HCT116 (cell line): ENCODE data around the gene MOB2. TPM values are rescaled to one million over a fixed set of nuclear protein-coding genes. Genes with fewer than 3 reads are reported as not detected.

Experiments used
- ATAC-seq: fragments of 200-7000 bp; cut with Tn5 transposase; 2 replicates; pipeline ENCODE4 v1.9.1; 2020; ENCODE audit warnings: mild to moderate bottlenecking, moderate library complexity
- BruUV-seq: library from RNA; stranded (reverse); fragments of 400-500 nt; replicated peaks from 2 replicates; lab custom pipeline; 2021; lab: Mats Ljungman, UMichigan
- CTCF ChIA-PET: fragments of 300-600 bp; sonication (Branson Sonifier 250); formaldehyde crosslinking; loops from one replicate; lab custom pipeline; 2021; ENCODE audit warnings: antibody characterized with exemption; lab: Charles Lee
- POLR2A ChIA-PET: fragments of 300-600, 350-600 bp; sonication (Branson Sonifier 250); formaldehyde crosslinking; loops from one replicate; lab custom pipeline; 2021; ENCODE audit warnings: antibody characterized with exemption; lab: Charles Lee
- RAD21 ChIA-PET, 2 experiments: fragments of 300-600 bp; sonication (Branson Sonifier 250); formaldehyde crosslinking; loops; one replicate each; lab custom pipeline; 2023; ENCODE audit warnings: low total read pairs in 2 of 2; ENCODE audit not compliant: uncharacterized antibody in 2 of 2, unreplicated experiment in 2 of 2, low non-redundant PET in 1 of 2; lab: Charles Lee
- DNase-seq: peaks from one replicate; pipeline ENCODE4 v3.0.0-alpha.2; 2010; ENCODE audit warnings: low read depth, low spot score
- H2AFZ ChIP-seq: fragments of 200-600 bp; shearing (Covaris generic), sonication (generic); 2 replicates; pipeline ENCODE4 v1.6.1; 2017; ENCODE audit warnings: low read depth, mixed run types, mixed read lengths, antibody characterized with exemption, low read length; ENCODE audit not compliant: poor library complexity, severe bottlenecking
- H3K27ac ChIP-seq: 2 replicates; pipeline ENCODE4 v1.5.1; 2012; ENCODE audit warnings: low read depth, low read length
- H3K27me3 ChIP-seq: fragments of 200-600 bp; sonication (generic); 2 replicates; pipeline ENCODE4 v1.6.1; 2016; ENCODE audit warnings: mixed run types, low read length, mixed read lengths; ENCODE audit not compliant: insufficient read depth
- H3K36me3 ChIP-seq, 2 experiments: fragments of 200-500 bp in 1 of 2; fragments of 200-600 bp in 1 of 2; sonication (Bioruptor generic) in 1 of 2; sonication (generic) in 1 of 2; 2 replicates each; pipeline versions ENCODE4 v1.5.1 to v1.6.1; 2014 to 2016; ENCODE audit warnings: low read length in 2 of 2, inconsistent platforms in 1 of 2, mixed read lengths in 1 of 2, mixed run types in 1 of 2; ENCODE audit not compliant: insufficient read depth in 2 of 2, control insufficient read depth in 1 of 2
- H3K4me1 ChIP-seq, 2 experiments: fragments of 200-600 bp in 1 of 2; sonication (generic) in 1 of 2; 2 replicates each; pipeline versions ENCODE4 v1.5.1 to v1.6.1; 2012 to 2017; ENCODE audit warnings: low read length in 2 of 2, inconsistent platforms in 1 of 2, mild to moderate bottlenecking in 1 of 2, mixed read lengths in 1 of 2, mixed run types in 1 of 2, moderate library complexity in 1 of 2; ENCODE audit not compliant: insufficient read depth in 2 of 2, control insufficient read depth in 1 of 2
- H3K4me2 ChIP-seq: fragments of 200-600 bp; sonication (generic); 2 replicates; pipeline ENCODE4 v1.6.1; 2017; ENCODE audit warnings: mixed run types, low read length, mixed read lengths
- H3K4me3 ChIP-seq, 2 experiments: fragments of 200-600 bp in 1 of 2; sonication (generic) in 1 of 2; replicated peaks in 1 of 2; 2 replicates each; pipeline ENCODE4 v1.5.1; 2011 to 2016; ENCODE audit warnings: low read length in 2 of 2, control low read depth in 1 of 2, low read depth in 1 of 2, mild to moderate bottlenecking in 1 of 2, mixed read lengths in 1 of 2, mixed run types in 1 of 2
- H3K79me2 ChIP-seq: fragments of 200-600 bp; sonication (generic); 2 replicates; pipeline ENCODE4 v1.6.1; 2017; ENCODE audit warnings: mild to moderate bottlenecking, mixed run types, low read length, moderate library complexity, mixed read lengths; ENCODE audit not compliant: insufficient read depth
- H3K9ac ChIP-seq: fragments of 200-600 bp; sonication (generic); 2 replicates; pipeline ENCODE4 v1.6.1; 2016; ENCODE audit warnings: low read length, mixed read lengths
- H3K9me2 ChIP-seq: fragments of 200-600 bp; sonication (generic), shearing (Covaris generic); 2 replicates; pipeline ENCODE4 v1.6.1; 2017; ENCODE audit warnings: mixed run types, mild to moderate bottlenecking, moderate library complexity; ENCODE audit not compliant: insufficient read depth
- H3K9me3 ChIP-seq, 2 experiments: fragments of 200-500 bp in 1 of 2; fragments of 200-600 bp in 1 of 2; sonication (Bioruptor generic) in 1 of 2; sonication (generic) in 1 of 2; 2 replicates each; pipeline ENCODE4 v1.6.1; 2014 to 2017; ENCODE audit warnings: low read length in 2 of 2, mixed read lengths in 2 of 2, inconsistent platforms in 1 of 2, low read depth in 1 of 2, mild to moderate bottlenecking in 1 of 2, mixed run types in 1 of 2, moderate library complexity in 1 of 2; ENCODE audit not compliant: control insufficient read depth in 1 of 2, insufficient read depth in 1 of 2
- H4K20me1 ChIP-seq: fragments of 200-600 bp; sonication (generic), shearing (Covaris generic); 2 replicates; pipeline ENCODE4 v1.6.1; 2017; ENCODE audit warnings: mixed run types, mild to moderate bottlenecking, moderate library complexity; ENCODE audit not compliant: insufficient read depth
- CEBPB ChIP-seq: IDR thresholded peaks from 2 replicates; pipeline ENCODE4 v1.6.1; 2012; ENCODE audit warnings: low read depth
- EGR1 ChIP-seq: IDR thresholded peaks from 2 replicates; pipeline ENCODE4 v1.6.1; 2012; ENCODE audit warnings: low read depth
- JUND ChIP-seq: IDR thresholded peaks from 2 replicates; pipeline ENCODE4 v1.6.1; 2012
- POLR2A ChIP-seq: IDR thresholded peaks from 2 replicates; pipeline ENCODE4 v1.7.0; 2011; ENCODE audit warnings: borderline replicate concordance; ENCODE audit not compliant: insufficient read depth, insufficient read length; ENCODE audit errors: extremely low read depth
- SIN3A ChIP-seq: IDR thresholded peaks from 2 replicates; pipeline ENCODE4 v1.6.1; 2012; ENCODE audit warnings: low read depth
- SP1 ChIP-seq: IDR thresholded peaks from 2 replicates; pipeline ENCODE4 v1.6.1; 2012; ENCODE audit warnings: low read depth
- TCF7L2 ChIP-seq: IDR thresholded peaks from 2 replicates; pipeline ENCODE4 v1.7.0; 2011; ENCODE audit warnings: borderline replicate concordance, inconsistent platforms; ENCODE audit not compliant: insufficient read depth, insufficient read length; ENCODE audit errors: extremely low read depth
- YY1 ChIP-seq: IDR thresholded peaks from 2 replicates; pipeline ENCODE4 v1.6.1; 2011; ENCODE audit warnings: low read length, low read depth, moderate library complexity, mild to moderate bottlenecking; ENCODE audit not compliant: insufficient replicate concordance; ENCODE audit errors: extremely low read depth
- ZFX ChIP-seq: fragments of 450-650 bp; IDR thresholded peaks from 2 replicates; pipeline ENCODE4 v1.6.1; 2017
- intact Hi-C: fragments of 100-400 bp; cut with micrococcal nuclease; formaldehyde crosslinking; loops from 2 replicates; pipeline ENCODE4 v1.10.0; 2022
- total RNA-seq: library from RNA; stranded (reverse); gene quantifications from one replicate; pipeline ENCODE4 v1.2.1, GENCODE V29; 2021; ENCODE audit not compliant: unreplicated experiment
- TF ChIP-seq, protein P1 (sequence below): IDR thresholded peaks from 2 replicates; pipeline ENCODE4 v1.6.1; 2011; ENCODE audit warnings: mild to moderate bottlenecking, low read length, moderate library complexity; ENCODE audit not compliant: insufficient replicate concordance; ENCODE audit errors: extremely low read depth
- TF ChIP-seq, protein P2 (sequence below), 3 experiments: fragments of 200-600 bp in 1 of 3; sonication (generic) in 1 of 3; IDR thresholded peaks in 2 of 3; conservative IDR thresholded peaks in 1 of 3; 2 replicates each; pipeline ENCODE4 v1.5.1; 2012 to 2017; ENCODE audit warnings: low read depth in 2 of 3, low read length in 2 of 3, antibody characterized with exemption in 1 of 3, borderline replicate concordance in 1 of 3, control low read depth in 1 of 3, mild to moderate bottlenecking in 1 of 3, mixed read lengths in 1 of 3, mixed run types in 1 of 3, moderate library complexity in 1 of 3; ENCODE audit not compliant: insufficient read depth in 1 of 3

The MOB2 gene
- total RNA-seq, 1 experiment from 2014 or later, result 25.7 TPM

DNA sequence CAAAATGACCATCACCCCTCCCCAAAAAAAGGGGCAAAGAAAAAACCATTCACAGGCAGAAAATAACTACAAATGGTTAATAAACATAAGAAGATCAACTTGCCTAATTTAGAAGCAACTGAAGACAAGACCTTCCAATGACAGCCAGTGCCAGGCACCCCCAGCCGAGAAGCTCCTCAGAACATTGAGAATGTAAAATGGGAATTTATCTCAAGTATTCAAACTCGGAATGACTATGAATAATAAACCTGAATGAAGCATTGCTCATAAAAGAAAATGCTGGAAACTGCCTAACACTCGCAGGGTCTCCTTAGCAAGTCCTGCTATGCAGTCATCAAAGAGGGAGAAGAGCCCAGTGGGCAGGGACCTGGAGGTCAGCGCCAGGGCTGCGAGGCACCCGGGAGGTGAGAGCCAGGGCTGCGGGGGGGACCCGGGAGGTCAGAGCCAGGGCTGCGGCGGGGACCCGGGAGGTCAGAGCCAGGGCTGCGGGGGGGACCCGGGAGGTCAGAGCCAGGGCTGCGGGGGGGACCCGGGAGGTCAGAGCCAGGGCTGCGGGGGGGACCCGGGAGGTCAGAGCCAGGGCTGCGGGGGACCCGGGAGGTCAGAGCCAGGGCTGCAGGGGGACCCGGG, 23.2 kb upstream of the MOB2 start:
- ATAC-seq (no peak), DNase-seq (no peak)
- H3K27me3 ChIP-seq, result no peaks in the 10 kb centered on the region
- no peak overlapping the region for H3K4me3 ChIP-seq
- ChIA-PET CTCF (no interaction called here), POLR2A (no interaction called here), RAD21 (no interaction called here)
- no peaks in the 10 kb centered on the region for H4K20me1 ChIP-seq
- intact Hi-C loops, result no loop called here
- H3K4me2 ChIP-seq, result no peak overlapping the region
- H3K9me2 ChIP-seq, result no peaks in the 10 kb centered on the region
- no TSS peak for BruUV-seq
- H2AFZ ChIP-seq, result no peak overlapping the region
- no peaks in the 10 kb centered on the region for H3K9me3 ChIP-seq
- TF ChIP-seq, protein P1, sequence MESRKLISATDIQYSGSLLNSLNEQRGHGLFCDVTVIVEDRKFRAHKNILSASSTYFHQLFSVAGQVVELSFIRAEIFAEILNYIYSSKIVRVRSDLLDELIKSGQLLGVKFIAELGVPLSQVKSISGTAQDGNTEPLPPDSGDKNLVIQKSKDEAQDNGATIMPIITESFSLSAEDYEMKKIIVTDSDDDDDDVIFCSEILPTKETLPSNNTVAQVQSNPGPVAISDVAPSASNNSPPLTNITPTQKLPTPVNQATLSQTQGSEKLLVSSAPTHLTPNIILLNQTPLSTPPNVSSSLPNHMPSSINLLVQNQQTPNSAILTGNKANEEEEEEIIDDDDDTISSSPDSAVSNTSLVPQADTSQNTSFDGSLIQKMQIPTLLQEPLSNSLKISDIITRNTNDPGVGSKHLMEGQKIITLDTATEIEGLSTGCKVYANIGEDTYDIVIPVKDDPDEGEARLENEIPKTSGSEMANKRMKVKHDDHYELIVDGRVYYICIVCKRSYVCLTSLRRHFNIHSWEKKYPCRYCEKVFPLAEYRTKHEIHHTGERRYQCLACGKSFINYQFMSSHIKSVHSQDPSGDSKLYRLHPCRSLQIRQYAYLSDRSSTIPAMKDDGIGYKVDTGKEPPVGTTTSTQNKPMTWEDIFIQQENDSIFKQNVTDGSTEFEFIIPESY, result no peak
- TF ChIP-seq JUND (no peak), CEBPB (no peak), EGR1 (no peak), YY1 (no peak), TCF7L2 (no peak), POLR2A (no peak), ZFX (no peak), SIN3A (no peak), SP1 (no peak)
- TF ChIP-seq, protein P2, sequence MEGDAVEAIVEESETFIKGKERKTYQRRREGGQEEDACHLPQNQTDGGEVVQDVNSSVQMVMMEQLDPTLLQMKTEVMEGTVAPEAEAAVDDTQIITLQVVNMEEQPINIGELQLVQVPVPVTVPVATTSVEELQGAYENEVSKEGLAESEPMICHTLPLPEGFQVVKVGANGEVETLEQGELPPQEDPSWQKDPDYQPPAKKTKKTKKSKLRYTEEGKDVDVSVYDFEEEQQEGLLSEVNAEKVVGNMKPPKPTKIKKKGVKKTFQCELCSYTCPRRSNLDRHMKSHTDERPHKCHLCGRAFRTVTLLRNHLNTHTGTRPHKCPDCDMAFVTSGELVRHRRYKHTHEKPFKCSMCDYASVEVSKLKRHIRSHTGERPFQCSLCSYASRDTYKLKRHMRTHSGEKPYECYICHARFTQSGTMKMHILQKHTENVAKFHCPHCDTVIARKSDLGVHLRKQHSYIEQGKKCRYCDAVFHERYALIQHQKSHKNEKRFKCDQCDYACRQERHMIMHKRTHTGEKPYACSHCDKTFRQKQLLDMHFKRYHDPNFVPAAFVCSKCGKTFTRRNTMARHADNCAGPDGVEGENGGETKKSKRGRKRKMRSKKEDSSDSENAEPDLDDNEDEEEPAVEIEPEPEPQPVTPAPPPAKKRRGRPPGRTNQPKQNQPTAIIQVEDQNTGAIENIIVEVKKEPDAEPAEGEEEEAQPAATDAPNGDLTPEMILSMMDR (IDR thresholded peaks at IDR 0.05 in 2 of 3, conservative IDR thresholded peaks at IDR 0.05 in 1 of 3; ENCODE audit: borderline replicate concordance in 1 of 3, insufficient read depth in 1 of 3, low read depth in 2 of 3, low read length in 2 of 3), result no peak
- no peak overlapping the region for H3K27ac ChIP-seq
- H3K4me1 ChIP-seq, result peaks cover 0 to 7% of the 10 kb centered on the region in 2 experiments; a peak in 1 of 4 replicates
- H3K9ac ChIP-seq, result no peak overlapping the region
- peaks cover 20% of the 10 kb centered on the region for H3K79me2 ChIP-seq
- no peaks in the 10 kb centered on the region for H3K36me3 ChIP-seq
